OCI-M1 (cell line): ENCODE data around the gene NFE2L3.
A peak's percentile ranks its signal among the peaks of the same experiment; 100 is the strongest.
"Not testable (repeated sequence)": the region's sequence is repeated elsewhere in the genome, so short reads cannot be mapped to it uniquely, and the experiment has no call there.

Experiments
- DNase-seq: peaks from one replicate; lab custom pipeline; 2025; lab: John Stamatoyannopoulos, UW

Gene NFE2L3

GRCh38 chr7:26147030-26147429 is 5.0 kb upstream of the NFE2L3 start:
- no peak for DNase-seq

- not testable (repeated sequence) for DNase-seq
Observed at GRCh38 chr7:26147646-26148306, 4.2 kb upstream of the NFE2L3 start.

- not testable (repeated sequence) for DNase-seq
Observed at GRCh38 chr7:26148307-26148700, 3.7 kb upstream of the NFE2L3 start.

GRCh38 chr7:26149391-26149977 is 2.5 kb upstream of the NFE2L3 start:
- DNase-seq = no peak

- DNase-seq = no peak
Observed at GRCh38 chr7:26151096-26151495, 902 bp upstream of the NFE2L3 start.

- no peak for DNase-seq
Observed at GRCh38 chr7:26151650-26151952, 397 bp upstream of the NFE2L3 start.

- not testable (repeated sequence) for DNase-seq
Observed at GRCh38 chr7:26152782-26153240, 813 bp downstream of the NFE2L3 start.

GRCh38 chr7:26153241-26153822 is 1.3 kb downstream of the NFE2L3 start:
- DNase-seq = peak; percentile 38

GRCh38 chr7:26153823-26154783 is 2.1 kb downstream of the NFE2L3 start:
- DNase-seq = peak; percentile 25

- peak; percentile 38 for DNase-seq
Observed at GRCh38 chr7:26155531-26156375, 3.8 kb downstream of the NFE2L3 start.

- peak; percentile 76 for DNase-seq
Observed at GRCh38 chr7:26156451-26157420, 4.7 kb downstream of the NFE2L3 start.

- DNase-seq = no peak
Observed at GRCh38 chr7:26157520-26158105, 5.6 kb downstream of the NFE2L3 start.

GRCh38 chr7:26159243-26159642 is 7.2 kb downstream of the NFE2L3 start:
- no peak for DNase-seq

- DNase-seq = no peak
Observed at GRCh38 chr7:26160896-26161295, 8.9 kb downstream of the NFE2L3 start.

GRCh38 chr7:26162431-26162830 is 10.4 kb downstream of the NFE2L3 start:
- DNase-seq = no peak

- DNase-seq = not testable (repeated sequence)
Observed at GRCh38 chr7:26163804-26164203, 11.8 kb downstream of the NFE2L3 start.

GRCh38 chr7:26165950-26166683 is 14.1 kb downstream of the NFE2L3 start:
- no peak for DNase-seq

- no peak for DNase-seq
Observed at GRCh38 chr7:26166684-26167266, 14.8 kb downstream of the NFE2L3 start.
